HG03520 (cell line): ENCODE results near the gene KIF1B.

Experiments used
- ATAC-seq: cut with Tn5 transposase; IDR thresholded peaks from one replicate; pipeline ENCODE4 v1.9.1; 2021; ENCODE audit warnings: mild to moderate bottlenecking, moderate library complexity; ENCODE audit not compliant: unreplicated experiment

The KIF1B gene

GRCh38 chr1:10278880-10279279 is 68.5 kb downstream of the KIF1B start:
- no peak for ATAC-seq

GRCh38 chr1:10280439-10281350 is 70.3 kb downstream of the KIF1B start:
- no peak for ATAC-seq

GRCh38 chr1:10283318-10283984 is 73.1 kb downstream of the KIF1B start:
- no peak for ATAC-seq

- no peak for ATAC-seq
Measured at GRCh38 chr1:10286244-10286643, 75.9 kb downstream of the KIF1B start.

- no peak for ATAC-seq
Measured at GRCh38 chr1:10287023-10287645, 76.8 kb downstream of the KIF1B start.

- no peak for ATAC-seq
Measured at GRCh38 chr1:10288029-10288615, 77.8 kb downstream of the KIF1B start.

GRCh38 chr1:10291705-10292104 is 81.3 kb downstream of the KIF1B start:
- no peak for ATAC-seq

- ATAC-seq, result no peak
Measured at GRCh38 chr1:10292188-10292587, 81.8 kb downstream of the KIF1B start.

GRCh38 chr1:10295481-10296085 is 85.2 kb downstream of the KIF1B start:
- no peak for ATAC-seq

GRCh38 chr1:10299151-10299550 is 88.8 kb downstream of the KIF1B start:
- no peak for ATAC-seq

GRCh38 chr1:10302416-10302815 is 92.0 kb downstream of the KIF1B start:
- no peak for ATAC-seq

GRCh38 chr1:10304295-10304694 is 93.9 kb downstream of the KIF1B start:
- ATAC-seq, result no peak

GRCh38 chr1:10306435-10306834 is 96.1 kb downstream of the KIF1B start:
- ATAC-seq, result no peak

- no peak for ATAC-seq
Measured at GRCh38 chr1:10308001-10308400, 97.6 kb downstream of the KIF1B start.

GRCh38 chr1:10309243-10310011 is 99.1 kb downstream of the KIF1B start:
- ATAC-seq, result no peak

GRCh38 chr1:10316752-10317151 is 106.4 kb downstream of the KIF1B start:
- no peak for ATAC-seq

- ATAC-seq, result no peak
Measured at GRCh38 chr1:10319750-10320149, 109.4 kb downstream of the KIF1B start.

- no peak for ATAC-seq
Measured at GRCh38 chr1:10320336-10320735, 110.0 kb downstream of the KIF1B start.

- ATAC-seq, result no peak
Measured at GRCh38 chr1:10322821-10323220, 112.5 kb downstream of the KIF1B start.

GRCh38 chr1:10324627-10325026 is 114.3 kb downstream of the KIF1B start:
- no peak for ATAC-seq
